OCI-LY7 (cell line): ENCODE measurements around the gene TMEM179B.

Experiments
- CTCF ChIP-seq: fragments of 200-600 bp; sonication (generic); conservative IDR thresholded peaks from 2 replicates; pipeline ENCODE4 v1.5.1; 2014; ENCODE audit warnings: mild to moderate bottlenecking, antibody characterized with exemption, low read length, moderate library complexity, mixed read lengths
- EZH2phosphoT487 ChIP-seq: fragments of 200-600 bp; sonication (generic); IDR thresholded peaks from 2 replicates; pipeline ENCODE4 v1.6.1; 2018; ENCODE audit warnings: low read depth, borderline replicate concordance, mild to moderate bottlenecking, mixed run types, antibody characterized with exemption, low read length, moderate library complexity, mixed read lengths

- TF ChIP-seq CTCF (no peak), EZH2phosphoT487 (no peak)
Measured at GRCh38 chr11:62777389-62777788, 9.8 kb upstream of the TMEM179B start.
